A673 (cell line): ENCODE measurements around the gene PIK3AP1.

Experiments
- EZH2 ChIP-seq: fragments of 200-600 bp; sonication (generic); IDR thresholded peaks from 2 replicates; pipeline ENCODE4 v1.6.1; 2017; ENCODE audit warnings: borderline replicate concordance, low read depth, mild to moderate bottlenecking, mixed read lengths, antibody characterized with exemption, low read length; ENCODE audit not compliant: poor library complexity, severe bottlenecking
- TF ChIP-seq, protein P1 (sequence below): fragments of 300-800, 200-600 bp; sonication (generic); conservative IDR thresholded peaks from 2 replicates; pipeline ENCODE4 v1.5.1; 2017; ENCODE audit warnings: low read depth, mild to moderate bottlenecking, antibody characterized with exemption, low read length, moderate library complexity, mixed read lengths

DNA sequence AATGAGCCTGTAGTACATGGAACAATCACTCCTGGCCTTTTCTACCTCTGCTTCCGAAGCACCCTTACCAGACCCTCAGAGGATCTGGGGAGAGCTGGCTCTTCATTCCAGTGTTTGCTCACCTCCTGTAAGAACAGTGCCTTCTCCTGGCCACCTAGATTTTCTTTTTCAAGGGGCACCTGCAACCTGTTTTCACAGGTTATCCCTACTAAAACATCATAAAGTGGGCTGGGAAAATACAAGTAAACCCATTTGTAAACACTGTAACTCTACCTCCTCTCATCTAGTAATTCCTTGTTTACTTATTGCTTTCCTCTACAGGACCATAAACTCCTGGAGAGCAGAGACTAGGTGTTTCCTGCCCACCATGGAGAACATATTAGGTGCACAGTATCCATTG, 1.1 kb downstream of the PIK3AP1 start:
- TF ChIP-seq, protein P1, sequence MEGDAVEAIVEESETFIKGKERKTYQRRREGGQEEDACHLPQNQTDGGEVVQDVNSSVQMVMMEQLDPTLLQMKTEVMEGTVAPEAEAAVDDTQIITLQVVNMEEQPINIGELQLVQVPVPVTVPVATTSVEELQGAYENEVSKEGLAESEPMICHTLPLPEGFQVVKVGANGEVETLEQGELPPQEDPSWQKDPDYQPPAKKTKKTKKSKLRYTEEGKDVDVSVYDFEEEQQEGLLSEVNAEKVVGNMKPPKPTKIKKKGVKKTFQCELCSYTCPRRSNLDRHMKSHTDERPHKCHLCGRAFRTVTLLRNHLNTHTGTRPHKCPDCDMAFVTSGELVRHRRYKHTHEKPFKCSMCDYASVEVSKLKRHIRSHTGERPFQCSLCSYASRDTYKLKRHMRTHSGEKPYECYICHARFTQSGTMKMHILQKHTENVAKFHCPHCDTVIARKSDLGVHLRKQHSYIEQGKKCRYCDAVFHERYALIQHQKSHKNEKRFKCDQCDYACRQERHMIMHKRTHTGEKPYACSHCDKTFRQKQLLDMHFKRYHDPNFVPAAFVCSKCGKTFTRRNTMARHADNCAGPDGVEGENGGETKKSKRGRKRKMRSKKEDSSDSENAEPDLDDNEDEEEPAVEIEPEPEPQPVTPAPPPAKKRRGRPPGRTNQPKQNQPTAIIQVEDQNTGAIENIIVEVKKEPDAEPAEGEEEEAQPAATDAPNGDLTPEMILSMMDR: no peak
- TF ChIP-seq EZH2: no peak
